Nephron progenitor cell (in vitro differentiated cells): Measurements from ENCODE around the gene TNNI3K.
A peak's percentile ranks its signal among the peaks of the same experiment; 100 is the strongest.

ENCODE experiments used
- DNase-seq: peaks from one replicate; pipeline ENCODE4 v3.0.0; 2021
- H3K27ac Mint-ChIP-seq: 2 replicates; pipeline ENCODE4 v1.8.0; 2021; ENCODE audit warnings: mild to moderate bottlenecking, moderate library complexity, mixed read lengths
- H3K27me3 Mint-ChIP-seq: 2 replicates; pipeline ENCODE4 v1.8.0; 2021; ENCODE audit warnings: mild to moderate bottlenecking, low read depth, mixed read lengths; ENCODE audit not compliant: poor library complexity
- H3K36me3 Mint-ChIP-seq: 2 replicates; pipeline ENCODE4 v1.8.0; 2021; ENCODE audit warnings: low read depth, mixed read lengths
- H3K4me1 Mint-ChIP-seq: 2 replicates; pipeline ENCODE4 v1.8.0; 2021; ENCODE audit warnings: mixed read lengths
- H3K4me3 Mint-ChIP-seq: 2 replicates; pipeline ENCODE4 v1.8.0; 2021; ENCODE audit warnings: mild to moderate bottlenecking, moderate library complexity, mixed read lengths
- H3K9me3 Mint-ChIP-seq: 2 replicates; pipeline ENCODE4 v1.8.0; 2021; ENCODE audit warnings: mild to moderate bottlenecking, moderate library complexity, mixed read lengths
- TF ChIP-seq, protein P1 (sequence below): fragments of 200-600 bp; sonication (generic); IDR thresholded peaks from 2 replicates; pipeline ENCODE4 v1.5.0; 2021; ENCODE audit warnings: antibody characterized with exemption

Gene TNNI3K

GRCh38 chr1:74357756-74358155 lies 122.6 kb downstream of the TNNI3K start:
- peaks cover 5% of the 10 kb centered on the region for H3K4me1 Mint-ChIP-seq
- no peaks in the 10 kb centered on the region for H3K27me3 Mint-ChIP-seq
- no peak overlapping the region for H3K4me3 Mint-ChIP-seq
- TF ChIP-seq, protein P1, sequence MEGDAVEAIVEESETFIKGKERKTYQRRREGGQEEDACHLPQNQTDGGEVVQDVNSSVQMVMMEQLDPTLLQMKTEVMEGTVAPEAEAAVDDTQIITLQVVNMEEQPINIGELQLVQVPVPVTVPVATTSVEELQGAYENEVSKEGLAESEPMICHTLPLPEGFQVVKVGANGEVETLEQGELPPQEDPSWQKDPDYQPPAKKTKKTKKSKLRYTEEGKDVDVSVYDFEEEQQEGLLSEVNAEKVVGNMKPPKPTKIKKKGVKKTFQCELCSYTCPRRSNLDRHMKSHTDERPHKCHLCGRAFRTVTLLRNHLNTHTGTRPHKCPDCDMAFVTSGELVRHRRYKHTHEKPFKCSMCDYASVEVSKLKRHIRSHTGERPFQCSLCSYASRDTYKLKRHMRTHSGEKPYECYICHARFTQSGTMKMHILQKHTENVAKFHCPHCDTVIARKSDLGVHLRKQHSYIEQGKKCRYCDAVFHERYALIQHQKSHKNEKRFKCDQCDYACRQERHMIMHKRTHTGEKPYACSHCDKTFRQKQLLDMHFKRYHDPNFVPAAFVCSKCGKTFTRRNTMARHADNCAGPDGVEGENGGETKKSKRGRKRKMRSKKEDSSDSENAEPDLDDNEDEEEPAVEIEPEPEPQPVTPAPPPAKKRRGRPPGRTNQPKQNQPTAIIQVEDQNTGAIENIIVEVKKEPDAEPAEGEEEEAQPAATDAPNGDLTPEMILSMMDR = no peak
- H3K27ac Mint-ChIP-seq = no peak overlapping the region
- H3K36me3 Mint-ChIP-seq = no peaks in the 10 kb centered on the region
- DNase-seq = no peak
- H3K9me3 Mint-ChIP-seq = peaks cover 10% of the 10 kb centered on the region

- TF ChIP-seq, protein P1 = no peak
- peaks cover 6% of the 10 kb centered on the region for H3K9me3 Mint-ChIP-seq
- no peak overlapping the region for H3K4me3 Mint-ChIP-seq
- H3K27ac Mint-ChIP-seq = peak overlapping the region; percentile 36
- peaks cover 14% of the 10 kb centered on the region for H3K4me1 Mint-ChIP-seq
- DNase-seq = no peak
- H3K27me3 Mint-ChIP-seq = no peaks in the 10 kb centered on the region
- H3K36me3 Mint-ChIP-seq = no peaks in the 10 kb centered on the region
Measured at GRCh38 chr1:74362691-74363090, 127.5 kb downstream of the TNNI3K start.

DNA sequence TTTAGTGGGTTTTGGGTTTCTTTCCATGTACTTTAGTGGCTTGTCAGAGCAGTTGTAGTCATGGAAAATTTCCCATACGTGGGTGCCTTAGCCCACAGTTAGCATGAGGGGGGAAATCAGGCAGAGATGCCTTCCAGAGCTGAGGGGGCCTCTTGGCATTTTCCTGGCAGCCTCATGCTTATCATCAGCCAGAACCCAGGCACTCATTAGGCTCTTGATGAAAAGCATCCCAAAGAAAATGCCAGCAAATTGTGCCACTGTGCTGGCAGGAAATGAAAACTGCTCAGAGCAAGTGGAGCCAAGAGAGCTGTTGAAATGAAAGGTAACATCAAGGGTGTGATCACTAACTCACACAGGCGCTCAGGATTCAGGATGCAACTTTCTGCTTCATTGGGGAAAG lies 128.0 kb downstream of the TNNI3K start:
- TF ChIP-seq, protein P1 = no peak
- Mint-ChIP-seq H3K4me1 (peaks cover 14% of the 10 kb centered on the region), H3K27me3 (no peaks in the 10 kb centered on the region), H3K9me3 (peaks cover 6% of the 10 kb centered on the region), H3K36me3 (no peaks in the 10 kb centered on the region), H3K4me3 (no peak overlapping the region), H3K27ac (peak overlapping the region; percentile 50)
- no peak for DNase-seq

DNA sequence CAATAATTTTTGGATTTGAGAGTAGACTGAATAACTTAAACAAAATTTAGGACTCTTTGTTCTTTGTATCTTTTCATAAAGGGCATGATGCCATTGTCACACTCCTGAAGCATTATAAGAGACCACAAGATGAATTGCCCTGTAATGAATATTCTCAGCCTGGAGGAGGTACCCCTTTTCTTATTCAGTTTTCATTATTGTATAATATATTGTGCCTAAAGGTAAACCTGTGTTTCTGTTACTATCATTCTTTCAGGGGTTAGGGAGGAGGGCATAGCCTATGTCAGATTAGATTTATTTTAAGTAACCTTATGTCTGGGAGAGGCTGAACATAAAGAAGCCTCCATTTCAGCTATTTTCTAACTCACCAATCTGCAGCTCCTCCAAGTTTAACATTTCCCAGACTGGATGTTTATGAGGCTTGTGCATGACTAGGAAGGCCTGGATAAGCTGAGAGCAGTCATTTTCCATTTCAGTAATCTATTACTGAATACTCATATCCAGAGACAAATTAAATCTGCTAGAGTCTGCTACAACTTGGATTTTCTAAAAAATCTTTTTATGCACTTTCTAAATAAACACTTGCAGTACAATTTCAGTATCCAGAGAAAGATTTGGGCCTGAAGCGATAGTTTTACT lies 132.1 kb downstream of the TNNI3K start:
- H3K4me3 Mint-ChIP-seq = no peak overlapping the region
- no peaks in the 10 kb centered on the region for H3K27me3 Mint-ChIP-seq
- TF ChIP-seq, protein P1 = no peak
- no peak for DNase-seq
- no peaks in the 10 kb centered on the region for H3K36me3 Mint-ChIP-seq
- H3K27ac Mint-ChIP-seq = no peak overlapping the region
- H3K9me3 Mint-ChIP-seq = peaks cover 6% of the 10 kb centered on the region
- H3K4me1 Mint-ChIP-seq = peaks cover 14% of the 10 kb centered on the region

DNA sequence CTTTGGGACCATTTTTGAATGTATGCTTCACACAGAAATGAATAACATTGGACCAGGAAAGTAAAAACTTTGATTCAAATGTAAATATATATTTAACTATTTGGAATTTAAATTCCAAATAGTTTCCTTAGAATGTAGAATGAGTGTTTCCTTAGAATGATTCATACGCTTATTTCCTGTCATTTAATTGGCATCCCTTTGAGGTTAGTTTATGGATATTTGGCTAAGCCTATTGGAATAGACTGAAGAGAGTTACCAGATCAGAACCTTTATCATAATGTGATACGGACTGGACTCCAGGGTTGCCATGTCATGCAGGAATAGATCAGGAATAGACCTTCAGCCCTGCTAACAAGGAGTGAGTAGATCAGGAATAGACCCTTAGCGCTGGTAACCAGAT lies 133.1 kb downstream of the TNNI3K start:
- TF ChIP-seq, protein P1 = no peak
- H3K9me3 Mint-ChIP-seq = peaks cover 6% of the 10 kb centered on the region
- DNase-seq = no peak
- no peaks in the 10 kb centered on the region for H3K27me3 Mint-ChIP-seq
- no peak overlapping the region for H3K4me3 Mint-ChIP-seq
- H3K36me3 Mint-ChIP-seq = no peaks in the 10 kb centered on the region
- H3K4me1 Mint-ChIP-seq = peaks cover 3% of the 10 kb centered on the region
- H3K27ac Mint-ChIP-seq = no peak overlapping the region

DNA sequence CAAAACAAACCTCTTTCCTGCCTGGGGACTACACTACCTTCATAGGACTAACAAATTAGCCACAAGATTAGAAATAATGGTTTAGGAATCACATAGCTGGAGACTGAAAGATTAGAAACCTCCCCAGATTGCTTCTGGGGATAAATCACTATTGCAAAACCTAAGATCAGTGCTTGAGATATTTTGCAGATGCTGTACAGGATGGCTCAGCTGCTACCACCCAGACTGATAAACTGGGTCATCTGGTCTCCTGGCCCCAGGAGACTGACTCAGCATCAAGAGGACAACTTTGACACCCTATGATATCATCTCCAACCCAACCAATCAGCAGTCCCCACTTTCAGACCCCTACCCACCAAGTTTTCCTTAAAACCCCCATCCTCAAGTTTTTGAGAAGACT lies 140.2 kb downstream of the TNNI3K start:
- Mint-ChIP-seq H3K9me3 (no peaks in the 10 kb centered on the region), H3K36me3 (no peaks in the 10 kb centered on the region), H3K27me3 (no peaks in the 10 kb centered on the region), H3K27ac (no peak overlapping the region), H3K4me3 (no peak overlapping the region), H3K4me1 (no peaks in the 10 kb centered on the region)
- TF ChIP-seq, protein P1 = no peak
- no peak for DNase-seq
